ENCODE data around the gene MRPL38. TPM values are rescaled to one million over a fixed set of nuclear protein-coding genes. Genes with fewer than 3 reads are reported as not detected.

MRPL38 gene
- polyA plus RNA-seq, 2 of the 4 experiments (the other 2 are of a cell fraction), result 53.5 to 102 TPM

DNA sequence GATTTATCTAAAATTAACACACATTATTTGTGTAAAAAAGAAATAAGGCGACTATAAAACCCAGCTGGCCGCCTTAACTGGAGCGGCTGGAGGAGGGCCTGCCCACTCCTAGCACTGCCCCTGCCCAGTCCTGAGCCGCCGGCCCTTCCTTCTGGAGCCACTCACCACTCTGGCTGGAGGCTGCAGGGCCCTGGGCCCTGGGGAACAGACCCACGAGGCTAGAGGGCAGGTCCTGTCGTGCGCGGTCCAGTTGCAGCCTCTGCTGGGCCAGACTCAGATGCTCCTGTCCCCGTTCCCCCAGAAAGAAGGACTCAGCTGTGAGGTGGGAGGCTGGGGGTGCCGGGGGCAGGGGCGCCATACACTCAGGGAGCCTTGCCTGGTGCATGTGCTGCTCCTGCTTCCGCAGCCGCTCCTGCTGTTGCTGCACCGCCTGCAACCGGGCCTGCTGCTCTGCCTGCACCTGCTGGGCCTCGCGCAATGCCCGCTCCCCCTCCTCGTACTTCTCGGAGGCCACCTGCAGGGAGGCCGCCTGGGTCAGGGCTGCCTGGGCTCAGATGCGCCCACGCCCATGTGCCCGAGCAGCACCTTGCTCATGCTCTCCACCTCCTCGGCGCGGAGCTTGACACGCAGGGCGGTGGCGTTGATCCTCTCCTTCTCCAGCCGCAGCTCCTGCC lies 9.0 kb upstream of the MRPL38 start:
- Histone ChIP-seq H3K9me3 (no peaks in the 10 kb centered on the region), H3K4me1 (no peaks in the 10 kb centered on the region), H3K4me3 (no peak overlapping the region), H3K4me2 (no peak overlapping the region), H3K27ac (no peak overlapping the region)
- no peak for DNase-seq (ENCODE audit: low read depth in 1 of 2, low spot score in 1 of 2)
- 92% methylated on average over 27 of the region's 32 CpGs for WGBS (ENCODE audit: missing lambda C conversion rate)
- CTCF ChIA-PET, result interaction anchor here (5.9 to 20.0 kb wide), 3 partner anchors 8 to 91 kb away, joined by 37 to 372 read pairs (median 58); partner anchors contain the start of genes CDK3 and MRPL38
- POLR2A ChIA-PET, result no interaction called here
- no peak; a peak in 1 of 6 replicates for ATAC-seq
- FAIRE-seq, result no peak
- no peak for TF ChIP-seq MAFK (IDR thresholded peaks at IDR 0.05; ENCODE audit: partially characterized antibody)
- TF ChIP-seq POLR2A (IDR thresholded peaks at IDR 0.05; ENCODE audit: low read length), result no peak
- TF ChIP-seq NFE2L2 (conservative IDR thresholded peaks at IDR 0.05; ENCODE audit: low read length), result no peak
- TF ChIP-seq RCOR1 (IDR thresholded peaks at IDR 0.05; ENCODE audit: low read depth, low read length), result no peak
- TF ChIP-seq BCL3 (IDR thresholded peaks at IDR 0.05), result no peak
- no peak for TF ChIP-seq MAX (IDR thresholded peaks at IDR 0.05)
- TF ChIP-seq BHLHE40 (IDR thresholded peaks at IDR 0.05; ENCODE audit: low read depth, low read length), result no peak

DNA sequence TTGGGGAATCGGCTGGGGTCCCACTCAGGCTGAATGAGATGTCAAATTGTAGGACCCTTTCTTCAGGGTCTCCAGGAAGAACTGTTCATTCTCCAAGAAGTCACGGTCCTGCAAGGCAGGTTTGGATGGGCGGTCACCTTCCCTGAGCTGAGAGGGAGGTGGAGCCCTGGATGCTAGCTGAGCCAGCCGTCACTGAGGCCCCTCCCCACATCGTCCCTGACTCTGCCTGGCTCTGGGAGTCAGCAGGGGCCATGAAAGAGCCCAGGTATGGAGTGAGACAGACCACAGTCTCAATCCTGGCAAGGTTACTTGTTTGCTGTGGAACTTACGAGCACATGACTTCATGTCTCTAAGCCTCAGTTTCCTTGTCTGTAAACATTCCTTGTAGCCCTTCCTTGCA lies 6.0 kb upstream of the MRPL38 start:
- Histone ChIP-seq H3K4me2 (no peak overlapping the region), H3K4me1 (peaks cover 5% of the 10 kb centered on the region; the same call in 2 of the 3 replicates), H3K4me3 (no peak overlapping the region), H3K9me3 (no peaks in the 10 kb centered on the region), H3K27ac (no peak overlapping the region)
- WGBS (ENCODE audit: missing lambda C conversion rate), result 88% methylated on average over 6 of the region's 6 CpGs
- TF ChIP-seq, protein P1, sequence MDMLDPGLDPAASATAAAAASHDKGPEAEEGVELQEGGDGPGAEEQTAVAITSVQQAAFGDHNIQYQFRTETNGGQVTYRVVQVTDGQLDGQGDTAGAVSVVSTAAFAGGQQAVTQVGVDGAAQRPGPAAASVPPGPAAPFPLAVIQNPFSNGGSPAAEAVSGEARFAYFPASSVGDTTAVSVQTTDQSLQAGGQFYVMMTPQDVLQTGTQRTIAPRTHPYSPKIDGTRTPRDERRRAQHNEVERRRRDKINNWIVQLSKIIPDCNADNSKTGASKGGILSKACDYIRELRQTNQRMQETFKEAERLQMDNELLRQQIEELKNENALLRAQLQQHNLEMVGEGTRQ (IDR thresholded peaks at IDR 0.05), result no peak
- TF ChIP-seq, protein P2, sequence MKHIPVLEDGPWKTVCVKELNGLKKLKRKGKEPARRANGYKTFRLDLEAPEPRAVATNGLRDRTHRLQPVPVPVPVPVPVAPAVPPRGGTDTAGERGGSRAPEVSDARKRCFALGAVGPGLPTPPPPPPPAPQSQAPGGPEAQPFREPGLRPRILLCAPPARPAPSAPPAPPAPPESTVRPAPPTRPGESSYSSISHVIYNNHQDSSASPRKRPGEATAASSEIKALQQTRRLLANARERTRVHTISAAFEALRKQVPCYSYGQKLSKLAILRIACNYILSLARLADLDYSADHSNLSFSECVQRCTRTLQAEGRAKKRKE (CRISPR knock-in tag; IDR thresholded peaks at IDR 0.05; ENCODE audit: low read depth), result no peak
- TF ChIP-seq JUNB (IDR thresholded peaks at IDR 0.05) (no peak), SREBF2 (IDR thresholded peaks at IDR 0.05) (no peak), BCL3 (IDR thresholded peaks at IDR 0.05) (no peak), MAZ (IDR thresholded peaks at IDR 0.05; ENCODE audit: borderline replicate concordance, low read depth, low read length) (no peak), KDM5A (IDR thresholded peaks at IDR 0.05) (no peak), HOXB5 (CRISPR knock-in tag; IDR thresholded peaks at IDR 0.05) (no peak), NPAS2 (CRISPR knock-in tag; IDR thresholded peaks at IDR 0.05; ENCODE audit: borderline replicate concordance) (no peak), JUN (IDR thresholded peaks at IDR 0.05) (no peak), FOXS1 (CRISPR knock-in tag; IDR thresholded peaks at IDR 0.05) (no peak), PHF8 (IDR thresholded peaks at IDR 0.05; ENCODE audit: borderline replicate concordance, low read depth) (no peak), CTCF (IDR thresholded peaks at IDR 0.05) (no peak), GATA3 (IDR thresholded peaks at IDR 0.05; ENCODE audit: borderline replicate concordance) (no peak), TFCP2L1 (CRISPR knock-in tag; IDR thresholded peaks at IDR 0.05) (no peak), MAX (IDR thresholded peaks at IDR 0.05) (no peak), RCOR1 (IDR thresholded peaks at IDR 0.05; ENCODE audit: low read depth, low read length) (no peak), EHF (CRISPR knock-in tag; IDR thresholded peaks at IDR 0.05) (no peak), ZFP36 (IDR thresholded peaks at IDR 0.05; ENCODE audit: borderline replicate concordance, partially characterized antibody) (no peak), TP53 (CRISPR knock-in tag; IDR thresholded peaks at IDR 0.05) (no peak)
- CTCF ChIA-PET, result interaction anchor here (0.6 to 20.0 kb wide), 11 partner anchors 13 to 368 kb away, joined by 3 to 372 read pairs (median 5); partner anchors contain the start of genes CDK3, TRIM47 and TRIM65
- DNase-seq (ENCODE audit: low read depth in 1 of 2, low spot score in 1 of 2) (no peak), ATAC-seq (no peak), FAIRE-seq (no peak)
- POLR2A ChIA-PET, result no interaction called here

All from A549 (cell line).